IMR-90 (cell line): Measurements from ENCODE around the gene ALKBH3. TPM values are rescaled to one million over a fixed set of nuclear protein-coding genes. Genes with fewer than 3 reads are reported as not detected.

Source experiments
- ATAC-seq: fragments of 200-7000 bp; cut with Tn5 transposase; 2 replicates; pipeline ENCODE4 v1.9.1; 2020; ENCODE audit warnings: low read depth, mild to moderate bottlenecking, moderate library complexity
- BruUV-seq: library from RNA; stranded (reverse); fragments of 400-500 nt; replicated peaks from 2 replicates; lab custom pipeline; 2021; lab: Mats Ljungman, UMichigan
- CTCF ChIA-PET: fragments of 300-600 bp; formaldehyde crosslinking; extraction: SDS; loops from one replicate; lab custom pipeline; 2021; ENCODE audit warnings: antibody characterized with exemption; lab: Yijun Ruan, JAX
- POLR2A ChIA-PET: fragments of 300-600 bp; sonication (Branson Sonifier 250); formaldehyde crosslinking; loops from one replicate; lab custom pipeline; 2022; ENCODE audit warnings: antibody characterized with exemption; ENCODE audit not compliant: unreplicated experiment; lab: Charles Lee
- DNase-seq: peaks from one replicate; pipeline ENCODE4 v3.0.0; 2013
- H2AFZ ChIP-seq: replicated peaks from 2 replicates; pipeline ENCODE3; 2013; ENCODE audit warnings: low read length, mild to moderate bottlenecking; ENCODE audit not compliant: poor library complexity
- H2AK5ac ChIP-seq: 2 replicates; pipeline ENCODE4 v1.6.1; 2013; ENCODE audit warnings: low read depth, low read length, inconsistent platforms
- H2AK9ac ChIP-seq: replicated peaks from 2 replicates; pipeline ENCODE3; 2013; ENCODE audit warnings: mild to moderate bottlenecking, low read depth, low read length, moderate library complexity; ENCODE audit not compliant: poor library complexity
- H2BK120ac ChIP-seq: 2 replicates; pipeline ENCODE4 v1.6.1; 2013; ENCODE audit warnings: low read depth, low read length, inconsistent platforms
- H2BK15ac ChIP-seq: 3 replicates; pipeline ENCODE4 v1.6.1; 2013; ENCODE audit warnings: low read depth, low read length, inconsistent platforms
- H2BK20ac ChIP-seq: 2 replicates; pipeline ENCODE4 v1.6.1; 2013; ENCODE audit warnings: low read depth, mild to moderate bottlenecking, inconsistent platforms, low read length, moderate library complexity
- H2BK5ac ChIP-seq: 2 replicates; pipeline ENCODE4 v1.6.1; 2013; ENCODE audit warnings: mild to moderate bottlenecking, low read depth, low read length, inconsistent platforms; ENCODE audit not compliant: poor library complexity, severe bottlenecking
- H3K14ac ChIP-seq: replicated peaks from 2 replicates; pipeline ENCODE4 v1.6.1; 2013; ENCODE audit warnings: low read depth, low read length, inconsistent platforms
- H3K18ac ChIP-seq: 2 replicates; pipeline ENCODE4 v1.6.1; 2013; ENCODE audit warnings: low read depth, low read length, control low read depth
- H3K23ac ChIP-seq: 2 replicates; pipeline ENCODE4 v1.6.1; 2013; ENCODE audit warnings: low read depth, low read length, inconsistent platforms
- H3K27ac ChIP-seq: 2 replicates; pipeline ENCODE4 v1.5.1; 2013; ENCODE audit warnings: mild to moderate bottlenecking, control low read depth, low read length; ENCODE audit not compliant: insufficient read depth
- H3K27me3 ChIP-seq: 2 replicates; pipeline ENCODE4 v1.6.1; 2013; ENCODE audit warnings: low read length; ENCODE audit not compliant: control insufficient read depth, insufficient read depth
- H3K36me3 ChIP-seq: 2 replicates; pipeline ENCODE4 v1.6.1; 2013; ENCODE audit warnings: low read length, mixed read lengths; ENCODE audit not compliant: control insufficient read depth, insufficient read depth
- H3K4ac ChIP-seq: 2 replicates; pipeline ENCODE4 v1.6.1; 2013; ENCODE audit warnings: low read depth, low read length, inconsistent platforms
- H3K4me1 ChIP-seq: 2 replicates; pipeline ENCODE4 v1.6.1; 2013; ENCODE audit warnings: low read length, mixed read lengths; ENCODE audit not compliant: control insufficient read depth, insufficient read depth
- H3K4me2 ChIP-seq: 2 replicates; pipeline ENCODE4 v1.6.1; 2013; ENCODE audit warnings: low read depth, mild to moderate bottlenecking, control low read depth, low read length, moderate library complexity
- H3K4me3 ChIP-seq: 2 replicates; pipeline ENCODE4 v1.5.1; 2013; ENCODE audit warnings: low read depth, mild to moderate bottlenecking, control low read depth, low read length, moderate library complexity; ENCODE audit not compliant: insufficient read depth
- H3K56ac ChIP-seq: 2 replicates; pipeline ENCODE4 v1.6.1; 2013; ENCODE audit warnings: low read length, inconsistent platforms; ENCODE audit not compliant: insufficient read depth; ENCODE audit errors: extremely low read depth
- H3K79me1 ChIP-seq, 2 experiments: 2 replicates each; pipeline ENCODE4 v1.6.1; 2013; ENCODE audit warnings: low read length in 2 of 2, inconsistent platforms in 1 of 2, low read depth in 1 of 2
- H3K9ac ChIP-seq: 2 replicates; pipeline ENCODE4 v1.6.1; 2013; ENCODE audit warnings: low read depth, low read length, control low read depth
- H3K9me1 ChIP-seq: 2 replicates; pipeline ENCODE4 v1.6.1; 2013; ENCODE audit warnings: low read length, inconsistent platforms; ENCODE audit not compliant: insufficient read depth
- H3K9me3 ChIP-seq: 2 replicates; pipeline ENCODE4 v1.6.1; 2013; ENCODE audit warnings: low read length; ENCODE audit not compliant: control insufficient read depth, insufficient read depth
- H4K20me1 ChIP-seq: 2 replicates; pipeline ENCODE4 v1.6.1; 2013; ENCODE audit warnings: low read length, inconsistent platforms; ENCODE audit not compliant: insufficient read depth
- H4K5ac ChIP-seq: 2 replicates; pipeline ENCODE4 v1.6.1; 2013; ENCODE audit warnings: mild to moderate bottlenecking, low read depth, low read length, control low read depth
- H4K8ac ChIP-seq, 2 experiments: 2 replicates each; pipeline ENCODE4 v1.6.1; 2013; ENCODE audit warnings: low read depth in 2 of 2, low read length in 2 of 2, control low read depth in 1 of 2, inconsistent platforms in 1 of 2
- H4K91ac ChIP-seq: 2 replicates; pipeline ENCODE4 v1.6.1; 2013; ENCODE audit warnings: low read depth, low read length, inconsistent platforms; ENCODE audit not compliant: insufficient read depth
- FOS ChIP-seq: fragments of 150-350 bp; IDR thresholded peaks from 2 replicates; pipeline ENCODE4 v1.6.1; 2016; ENCODE audit warnings: low read depth, low read length
- MAFK ChIP-seq: IDR thresholded peaks from 2 replicates; pipeline ENCODE4 v1.6.1; 2012; ENCODE audit warnings: low read depth, low read length, improper control_type of control experiment
- MAZ ChIP-seq: IDR thresholded peaks from 2 replicates; pipeline ENCODE4 v1.6.1; 2012; ENCODE audit warnings: low read depth, mild to moderate bottlenecking, low read length, improper control_type of control experiment, moderate library complexity, borderline replicate concordance
- MXI1 ChIP-seq: IDR thresholded peaks from 2 replicates; pipeline ENCODE4 v1.6.1; 2012; ENCODE audit warnings: low read depth, mild to moderate bottlenecking, low read length, moderate library complexity, borderline replicate concordance
- NFE2L2 ChIP-seq: fragments of 150-350 bp; IDR thresholded peaks from 2 replicates; pipeline ENCODE4 v1.6.1; 2016; ENCODE audit warnings: low read depth, mild to moderate bottlenecking, low read length
- POLR2A ChIP-seq: IDR thresholded peaks from 2 replicates; pipeline ENCODE4 v1.6.1; 2012; ENCODE audit warnings: mild to moderate bottlenecking, low read depth, low read length
- RAD21 ChIP-seq: IDR thresholded peaks from 2 replicates; pipeline ENCODE4 v1.6.1; 2012; ENCODE audit warnings: low read length, improper control_type of control experiment
- RFX5 ChIP-seq: IDR thresholded peaks from 2 replicates; pipeline ENCODE4 v1.8.0; 2012; ENCODE audit warnings: low read depth, mild to moderate bottlenecking, low read length, moderate library complexity
- SMC3 ChIP-seq: fragments of 150-350 bp; IDR thresholded peaks from 2 replicates; pipeline ENCODE4 v1.6.1; 2016; ENCODE audit warnings: low read depth, mild to moderate bottlenecking, antibody characterized with exemption, low read length, moderate library complexity
- WGBS, 2 experiments: methylation state at CpG; one replicate each; pipeline versions ENCODE4 v1.1.5 to v1.1.7; 2013; ENCODE audit warnings: missing lambda C conversion rate in 2 of 2; ENCODE audit not compliant: insufficient read length in 1 of 2; ENCODE audit errors: extremely low coverage in 2 of 2; 5-methylcytosine and 5-hydroxymethylcytosine counted together
- dilution Hi-C: fragments of 300-500 bp; cut with HindIII; formaldehyde crosslinking; loops from one replicate; pipeline ENCODE4 v1.14.3; 2018; ENCODE audit warnings: low sequenced_read_pairs; ENCODE audit not compliant: unreplicated experiment
- in situ Hi-C: fragments of 300-500 bp; cut with MboI; formaldehyde crosslinking; loops from 3 replicates; pipeline ENCODE4 v1.14.3; 2019; ENCODE audit warnings: low sequenced_read_pairs, inconsistent platforms, mixed read lengths
- intact Hi-C: fragments of 100-400 bp; cut with micrococcal nuclease; formaldehyde crosslinking; loops from 2 replicates; pipeline ENCODE4 v1.10.0; 2022
- polyA plus RNA-seq, 3 experiments: library from polyadenylated mRNA; depleted of rRNA; stranded (reverse); fragments of >200 nt; gene quantifications; 2 replicates each; pipeline ENCODE4 v1.2.3, GENCODE V29; 2012; ENCODE audit warnings: low replicate concordance in 1 of 3
- total RNA-seq: library from RNA; depleted of rRNA; stranded (reverse); fragments of >200 nt; gene quantifications from 2 replicates; pipeline ENCODE4 v1.2.3, GENCODE V29; 2012
- TF ChIP-seq, protein P1 (sequence below): fragments of 150-350 bp; IDR thresholded peaks from 2 replicates; pipeline ENCODE4 v1.6.1; 2016; ENCODE audit warnings: low read depth, mild to moderate bottlenecking, low read length, moderate library complexity, borderline replicate concordance
- TF ChIP-seq, protein P2 (sequence below): conservative IDR thresholded peaks from 2 replicates; pipeline ENCODE4 v1.5.1; 2012; ENCODE audit warnings: mild to moderate bottlenecking, low read depth, low read length, improper control_type of control experiment

ALKBH3 gene
- total and polyA plus RNA-seq, 2 of the 4 experiments (the other 2 are of a cell fraction): 27.7 to 62.9 TPM

DNA sequence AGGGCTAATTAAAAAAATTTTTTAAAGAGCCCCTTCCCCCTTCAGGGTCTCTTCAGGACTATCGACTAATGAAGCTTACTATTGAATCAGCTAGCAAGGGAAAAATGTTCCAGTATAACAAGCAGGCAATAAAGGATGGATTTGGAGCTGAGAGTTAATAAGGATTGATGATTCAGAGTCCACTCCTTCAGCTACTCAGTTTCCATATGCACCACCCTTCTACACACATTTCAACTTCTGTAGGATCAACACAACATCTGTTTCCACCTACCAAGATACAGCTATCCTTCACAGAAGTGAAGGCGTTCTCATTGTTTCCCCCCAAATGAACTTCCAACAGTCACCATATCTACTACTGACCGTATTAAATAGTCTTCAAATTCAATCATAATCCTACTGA, 6.6 kb upstream of the ALKBH3 start:
- Histone ChIP-seq H3K14ac (no peak overlapping the region), H3K9ac (no peak overlapping the region), H3K56ac (no peak overlapping the region), H3K9me1 (0 out of 2 replicates have a peak, but pooled peaks cover 2% of the 10 kb centered on the region), H3K79me1 (no peaks in the 10 kb centered on the region), H4K5ac (no peak overlapping the region), H3K9me3 (no peaks in the 10 kb centered on the region), H3K18ac (no peak overlapping the region), H3K27me3 (peaks cover 14% of the 10 kb centered on the region), H2AK9ac (no peak overlapping the region), H3K27ac (no peak overlapping the region), H4K20me1 (no peaks in the 10 kb centered on the region), H2BK5ac (no peak overlapping the region), H3K36me3 (no peaks in the 10 kb centered on the region), H2BK120ac (no peak overlapping the region), H2AFZ (no peak overlapping the region), H3K4me2 (no peak overlapping the region), H4K91ac (no peak overlapping the region), H3K23ac (no peak overlapping the region), H4K8ac (no peak overlapping the region), H2BK20ac (no peak overlapping the region), H3K4me1 (peaks cover 2% of the 10 kb centered on the region; the same call in 1 of the 2 replicates), H2BK15ac (no peak overlapping the region), H2AK5ac (no peak overlapping the region), H3K4ac (no peak overlapping the region), H3K4me3 (no peak overlapping the region)
- POLR2A ChIA-PET: no interaction called here
- DNase-seq: no peak
- CTCF ChIA-PET: no interaction called here
- dilution Hi-C loops: no loop called here
- WGBS, 2 experiments: no CpG with 5 or more reads among the region's 3 CpGs
- no TSS peak for BruUV-seq
- intact Hi-C loops: no loop called here
- in situ Hi-C loops: no loop called here
- ATAC-seq: no peak
- TF ChIP-seq RAD21: no peak
- TF ChIP-seq, protein P1, sequence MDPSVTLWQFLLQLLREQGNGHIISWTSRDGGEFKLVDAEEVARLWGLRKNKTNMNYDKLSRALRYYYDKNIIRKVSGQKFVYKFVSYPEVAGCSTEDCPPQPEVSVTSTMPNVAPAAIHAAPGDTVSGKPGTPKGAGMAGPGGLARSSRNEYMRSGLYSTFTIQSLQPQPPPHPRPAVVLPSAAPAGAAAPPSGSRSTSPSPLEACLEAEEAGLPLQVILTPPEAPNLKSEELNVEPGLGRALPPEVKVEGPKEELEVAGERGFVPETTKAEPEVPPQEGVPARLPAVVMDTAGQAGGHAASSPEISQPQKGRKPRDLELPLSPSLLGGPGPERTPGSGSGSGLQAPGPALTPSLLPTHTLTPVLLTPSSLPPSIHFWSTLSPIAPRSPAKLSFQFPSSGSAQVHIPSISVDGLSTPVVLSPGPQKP: no peak
- TF ChIP-seq RFX5: no peak
- TF ChIP-seq NFE2L2: no peak
- TF ChIP-seq MAZ: no peak
- no peak for TF ChIP-seq SMC3
- no peak for TF ChIP-seq MAFK
- TF ChIP-seq MXI1: no peak
- TF ChIP-seq FOS: no peak
- no peak for TF ChIP-seq POLR2A
- TF ChIP-seq, protein P2, sequence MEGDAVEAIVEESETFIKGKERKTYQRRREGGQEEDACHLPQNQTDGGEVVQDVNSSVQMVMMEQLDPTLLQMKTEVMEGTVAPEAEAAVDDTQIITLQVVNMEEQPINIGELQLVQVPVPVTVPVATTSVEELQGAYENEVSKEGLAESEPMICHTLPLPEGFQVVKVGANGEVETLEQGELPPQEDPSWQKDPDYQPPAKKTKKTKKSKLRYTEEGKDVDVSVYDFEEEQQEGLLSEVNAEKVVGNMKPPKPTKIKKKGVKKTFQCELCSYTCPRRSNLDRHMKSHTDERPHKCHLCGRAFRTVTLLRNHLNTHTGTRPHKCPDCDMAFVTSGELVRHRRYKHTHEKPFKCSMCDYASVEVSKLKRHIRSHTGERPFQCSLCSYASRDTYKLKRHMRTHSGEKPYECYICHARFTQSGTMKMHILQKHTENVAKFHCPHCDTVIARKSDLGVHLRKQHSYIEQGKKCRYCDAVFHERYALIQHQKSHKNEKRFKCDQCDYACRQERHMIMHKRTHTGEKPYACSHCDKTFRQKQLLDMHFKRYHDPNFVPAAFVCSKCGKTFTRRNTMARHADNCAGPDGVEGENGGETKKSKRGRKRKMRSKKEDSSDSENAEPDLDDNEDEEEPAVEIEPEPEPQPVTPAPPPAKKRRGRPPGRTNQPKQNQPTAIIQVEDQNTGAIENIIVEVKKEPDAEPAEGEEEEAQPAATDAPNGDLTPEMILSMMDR: no peak
